DMS79 treated with DMSO at 0.1 percent for 48 hours (cell line): ENCODE data around the gene CSF3R.
"Not testable (repeated sequence)": the region's sequence is repeated elsewhere in the genome, so short reads cannot be mapped to it uniquely, and the experiment has no call there.

ENCODE experiments used
- DNase-seq: peaks from one replicate; lab custom pipeline; 2025; lab: John Stamatoyannopoulos, UW

The CSF3R gene

DNA sequence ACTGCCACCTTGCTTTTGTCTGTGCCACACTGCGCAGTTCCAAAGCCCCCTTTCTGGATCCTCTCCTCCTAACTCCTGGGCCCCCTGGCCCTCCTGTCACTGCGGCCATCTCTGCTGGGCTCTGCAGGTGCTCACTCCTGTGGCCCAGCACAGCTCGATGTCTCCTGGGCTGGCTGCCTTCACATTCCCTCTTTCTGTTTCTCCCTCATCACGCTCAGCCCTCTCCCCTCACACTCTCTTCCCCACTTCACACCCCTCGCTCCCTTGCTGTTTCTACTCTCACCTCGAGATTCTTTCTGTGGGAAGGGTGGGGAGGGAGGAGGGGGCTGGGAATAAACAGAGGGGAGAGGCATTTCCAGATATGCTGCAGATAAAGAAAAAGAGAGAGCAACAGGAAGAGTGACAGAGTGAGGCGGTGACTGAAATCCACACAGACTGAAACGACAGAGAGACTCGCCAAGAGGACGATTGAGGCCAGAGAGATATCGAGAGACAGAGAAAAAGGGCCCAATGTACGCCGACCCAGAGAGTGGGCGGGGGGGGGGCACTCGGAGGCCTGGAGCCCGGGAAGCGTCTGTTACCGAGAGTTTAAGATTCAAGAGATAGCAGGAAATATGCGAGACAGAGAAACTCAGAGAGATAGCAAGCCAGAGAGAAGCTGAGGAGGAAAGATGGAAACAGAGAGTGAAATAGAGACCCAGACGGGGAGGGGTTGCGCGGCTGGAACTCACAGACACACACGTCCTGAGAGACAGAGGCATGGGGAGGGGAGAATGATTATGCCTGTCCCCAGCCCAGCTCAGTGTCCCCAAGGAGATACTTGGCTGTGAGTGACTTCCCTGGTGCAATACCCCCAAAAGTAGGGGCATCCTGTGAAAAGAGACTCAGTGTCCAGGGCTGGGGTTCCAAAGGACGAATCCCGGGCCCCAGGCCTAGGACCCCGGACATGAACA is 666 bp downstream of the CSF3R start:
- DNase-seq: no peak

DNA sequence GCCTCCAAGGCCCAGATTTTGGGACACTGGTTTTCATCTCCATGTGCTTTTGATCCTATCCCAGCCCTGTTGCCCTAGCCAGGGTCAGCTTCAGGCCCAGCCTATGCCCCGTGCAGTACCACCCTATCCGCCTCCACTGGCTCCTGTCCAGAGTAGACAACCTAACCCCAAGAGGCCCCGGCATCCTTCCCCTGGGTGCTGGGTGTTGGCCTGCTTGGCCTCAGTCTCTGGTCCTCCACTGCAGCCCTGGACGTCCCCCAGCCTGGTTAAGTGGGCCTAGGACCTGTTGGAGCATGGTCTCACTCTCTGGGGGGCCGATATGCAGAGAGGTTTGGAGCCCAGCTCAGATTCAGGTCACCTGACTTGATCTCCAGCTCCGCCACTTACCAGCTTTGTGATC is 1.6 kb downstream of the CSF3R start:
- no peak for DNase-seq

DNA sequence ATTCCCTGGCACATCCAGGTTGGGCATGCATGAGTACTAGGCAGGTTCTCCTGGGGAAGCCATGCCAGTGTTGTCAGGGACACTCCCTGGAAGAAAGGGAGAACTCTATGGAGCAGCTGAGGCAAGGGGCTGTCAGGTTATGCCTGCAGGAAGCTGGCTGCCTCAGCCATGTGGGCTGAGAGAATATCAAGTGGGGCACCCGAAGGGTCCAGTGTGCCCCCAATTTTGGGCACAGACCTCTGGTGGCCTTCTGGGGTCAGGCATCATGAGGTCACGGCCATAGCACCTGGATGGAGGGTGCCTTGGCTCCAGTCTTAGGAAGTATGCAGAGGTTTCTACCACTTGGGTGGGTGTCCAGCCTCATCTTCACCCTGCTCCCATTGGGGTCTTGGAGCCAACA is 2.6 kb downstream of the CSF3R start:
- no peak for DNase-seq

DNA sequence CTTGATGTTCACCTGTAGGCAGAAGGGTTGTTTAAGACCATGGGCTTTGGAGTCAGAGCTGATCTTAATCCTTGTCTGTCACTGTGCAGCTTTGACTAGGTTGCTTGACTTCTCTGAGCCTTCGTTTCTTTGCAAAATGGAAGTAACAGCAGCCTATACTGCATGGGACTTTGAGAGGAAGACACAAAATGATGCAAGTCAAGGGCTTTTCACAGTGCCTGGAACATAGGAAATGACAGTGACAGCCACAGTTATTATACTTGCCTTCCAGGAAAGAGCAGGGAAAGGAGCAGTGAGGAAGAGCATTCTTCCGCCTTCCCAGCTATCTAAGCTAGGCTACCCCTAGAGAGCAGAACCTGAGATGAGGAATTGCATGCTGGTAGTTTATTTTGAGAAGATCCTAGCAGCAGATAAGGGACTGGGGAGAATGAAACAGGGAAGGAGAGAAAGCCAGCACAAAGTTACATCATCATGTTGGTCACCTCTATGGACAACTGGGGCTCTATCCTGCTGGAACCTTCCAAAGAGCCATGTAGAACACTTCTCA is 3.1 kb downstream of the CSF3R start:
- DNase-seq: no peak

DNA sequence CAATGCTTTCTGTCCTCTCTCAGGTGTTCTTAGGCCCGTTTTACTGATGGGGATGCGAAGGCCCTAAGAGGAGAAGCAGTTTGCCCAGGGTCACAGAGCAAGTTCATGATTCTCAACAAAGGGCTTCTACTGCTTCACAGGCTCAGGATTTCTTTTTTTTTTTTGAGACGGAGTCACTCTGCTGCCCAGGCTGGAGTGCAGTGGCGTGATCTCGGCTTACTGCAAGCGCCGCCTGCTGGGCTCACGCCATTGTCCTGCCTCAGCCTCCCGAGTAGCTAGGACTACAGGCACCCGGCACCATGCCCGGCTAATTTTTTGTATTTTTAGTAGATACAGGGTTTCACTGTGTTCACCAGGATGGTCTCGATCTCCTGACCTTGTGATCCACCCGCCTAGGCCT is 5.1 kb downstream of the CSF3R start:
- not testable (repeated sequence) for DNase-seq

DNA sequence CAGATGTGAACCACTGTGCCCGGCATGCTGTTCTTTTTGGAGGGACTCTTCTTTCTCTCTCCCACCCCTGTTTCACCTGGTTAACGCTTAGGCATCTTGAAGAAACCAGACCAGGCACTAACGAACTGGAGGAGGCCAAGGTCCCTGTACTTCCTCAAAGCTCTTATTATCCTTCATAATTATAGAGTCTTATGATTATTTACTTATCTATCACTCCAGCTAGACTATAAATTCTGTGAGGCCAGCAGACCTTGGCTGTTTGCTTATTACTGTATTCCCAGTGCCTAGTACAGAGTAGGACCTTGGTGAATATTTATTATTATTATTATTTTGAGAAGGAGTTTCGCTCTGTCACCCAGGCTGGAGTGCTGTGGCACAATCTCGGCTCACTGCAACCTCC is 5.8 kb downstream of the CSF3R start:
- DNase-seq: no peak

DNA sequence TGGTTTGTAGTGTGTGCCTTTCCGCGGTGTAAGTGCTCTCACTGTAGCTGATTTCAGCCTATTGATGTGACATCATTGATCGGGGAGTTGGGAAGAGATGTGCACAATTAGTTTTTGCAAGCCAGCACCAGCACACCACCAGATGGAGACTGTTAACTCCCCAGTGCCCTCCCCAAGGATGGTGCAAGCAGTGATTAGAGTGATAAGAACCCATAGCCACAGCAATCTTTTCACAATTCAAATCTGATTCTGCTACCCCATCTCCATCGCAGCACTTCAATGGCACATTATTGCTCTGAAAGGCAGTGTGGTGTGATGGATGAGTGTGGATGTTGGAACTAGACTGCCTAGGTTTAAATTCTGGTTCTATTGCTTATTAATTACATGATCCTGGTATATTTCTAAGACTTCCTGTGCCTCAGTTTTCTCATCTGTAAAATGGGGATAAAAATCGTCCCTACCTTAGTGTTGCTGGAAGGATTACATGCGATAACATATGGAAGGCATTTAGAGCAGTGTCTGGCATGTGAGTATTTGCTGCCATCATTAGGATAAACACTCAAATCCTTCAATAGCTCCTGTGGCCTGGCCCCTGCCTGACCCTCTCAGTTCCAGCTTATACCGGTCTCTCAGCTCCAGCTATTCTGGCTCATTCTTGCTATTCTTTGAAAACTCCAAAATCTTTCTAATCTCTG is 6.7 kb downstream of the CSF3R start:
- no peak for DNase-seq

DNA sequence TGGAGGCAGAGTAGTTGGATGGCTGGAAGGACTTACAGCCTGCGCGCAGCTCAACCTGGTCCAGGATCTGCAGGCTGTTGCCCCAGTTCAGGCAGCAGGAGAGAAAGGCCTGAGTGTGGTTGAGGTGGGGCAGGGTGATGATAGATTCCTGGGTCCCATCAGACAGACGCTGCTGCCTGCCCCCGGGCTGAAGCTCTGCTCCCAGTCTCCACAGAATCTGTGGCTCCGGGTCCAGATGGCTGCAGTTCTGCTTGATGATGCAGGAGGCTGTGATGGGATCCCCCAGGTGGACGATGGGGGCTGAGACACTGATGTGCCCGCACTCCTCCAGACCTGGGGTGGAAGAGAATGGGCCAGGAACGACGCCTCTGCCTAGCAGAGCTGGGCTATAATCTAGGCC is 7.4 kb downstream of the CSF3R start:
- DNase-seq: no peak

DNA sequence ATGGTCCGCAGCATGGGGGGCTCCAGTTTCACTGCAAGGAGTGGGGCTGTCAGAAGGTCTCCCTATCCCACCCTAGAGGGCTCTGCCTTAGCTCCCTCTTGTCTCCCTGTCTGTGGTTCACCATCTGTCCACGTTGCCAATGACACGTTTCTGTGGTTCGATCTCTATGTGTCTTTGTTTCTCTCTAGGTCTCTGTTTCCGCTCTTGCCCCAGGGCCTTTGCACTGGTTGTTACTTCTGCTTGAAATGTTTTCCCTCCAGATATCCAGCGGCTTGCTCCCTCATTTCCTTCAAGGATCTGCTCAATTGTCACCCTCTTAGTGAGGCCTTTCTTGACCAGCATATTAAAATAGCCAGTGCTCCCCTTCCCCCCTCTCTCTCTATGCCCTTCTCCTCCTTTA is 10.1 kb downstream of the CSF3R start:
- no peak for DNase-seq

DNA sequence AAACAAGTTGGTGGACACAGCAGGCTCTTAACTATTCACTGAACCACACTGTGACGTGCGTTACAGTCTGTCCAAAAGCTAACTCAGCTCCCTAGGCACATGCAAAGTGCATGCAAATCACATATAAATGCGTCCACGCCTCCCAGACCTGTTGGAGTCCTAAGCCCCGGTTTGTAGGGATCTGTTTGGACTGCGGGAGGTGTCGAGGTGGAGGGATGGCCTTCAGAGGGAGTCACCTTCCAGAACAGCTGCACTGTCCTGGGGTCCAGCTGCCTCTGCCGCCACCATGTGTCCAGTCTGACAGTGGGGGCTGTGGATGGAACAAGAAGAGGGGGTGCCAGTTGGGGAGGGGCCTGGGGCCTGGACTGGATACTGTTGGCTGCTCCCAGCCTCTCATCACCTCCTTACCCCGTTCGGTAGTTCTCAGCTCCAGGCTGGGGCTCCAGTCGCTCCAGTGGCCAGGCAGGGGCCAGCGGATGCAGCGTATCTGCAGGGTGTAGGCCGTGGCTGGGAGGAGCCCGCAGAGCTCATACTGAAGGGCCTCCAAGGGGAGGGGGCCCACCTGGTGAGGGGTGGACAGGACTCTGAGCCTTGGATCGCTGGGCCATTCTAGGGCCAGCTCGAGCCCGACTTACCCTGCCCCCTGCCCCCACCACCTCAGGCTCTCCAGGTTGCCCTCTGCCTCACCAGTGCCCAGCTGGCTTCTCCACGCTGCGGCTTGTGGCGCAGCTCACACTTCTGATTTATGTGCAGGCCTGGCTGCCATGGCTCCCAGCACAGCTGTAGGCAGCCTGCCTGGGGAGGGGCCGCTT is 10.7 kb downstream of the CSF3R start:
- no peak for DNase-seq

DNA sequence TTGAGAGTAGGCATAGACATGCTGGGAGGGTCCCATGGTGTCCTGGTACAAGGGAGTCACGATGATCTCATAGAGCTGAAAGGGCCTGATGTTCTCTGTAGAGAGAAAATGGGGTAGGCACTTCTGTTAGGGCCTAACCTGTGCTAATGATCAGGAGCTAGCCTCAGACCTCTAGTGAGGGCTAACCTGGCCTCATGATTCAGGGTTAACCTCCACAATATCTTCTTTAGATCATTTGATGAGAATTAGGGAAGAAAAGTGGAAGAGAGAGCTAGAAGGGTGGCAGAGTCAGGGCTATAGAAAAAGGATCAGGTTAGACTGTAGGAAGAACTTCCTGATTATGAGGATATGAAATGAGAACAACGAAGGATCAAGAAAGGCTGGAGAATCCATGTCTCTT is 13.6 kb downstream of the CSF3R start:
- no peak for DNase-seq

DNA sequence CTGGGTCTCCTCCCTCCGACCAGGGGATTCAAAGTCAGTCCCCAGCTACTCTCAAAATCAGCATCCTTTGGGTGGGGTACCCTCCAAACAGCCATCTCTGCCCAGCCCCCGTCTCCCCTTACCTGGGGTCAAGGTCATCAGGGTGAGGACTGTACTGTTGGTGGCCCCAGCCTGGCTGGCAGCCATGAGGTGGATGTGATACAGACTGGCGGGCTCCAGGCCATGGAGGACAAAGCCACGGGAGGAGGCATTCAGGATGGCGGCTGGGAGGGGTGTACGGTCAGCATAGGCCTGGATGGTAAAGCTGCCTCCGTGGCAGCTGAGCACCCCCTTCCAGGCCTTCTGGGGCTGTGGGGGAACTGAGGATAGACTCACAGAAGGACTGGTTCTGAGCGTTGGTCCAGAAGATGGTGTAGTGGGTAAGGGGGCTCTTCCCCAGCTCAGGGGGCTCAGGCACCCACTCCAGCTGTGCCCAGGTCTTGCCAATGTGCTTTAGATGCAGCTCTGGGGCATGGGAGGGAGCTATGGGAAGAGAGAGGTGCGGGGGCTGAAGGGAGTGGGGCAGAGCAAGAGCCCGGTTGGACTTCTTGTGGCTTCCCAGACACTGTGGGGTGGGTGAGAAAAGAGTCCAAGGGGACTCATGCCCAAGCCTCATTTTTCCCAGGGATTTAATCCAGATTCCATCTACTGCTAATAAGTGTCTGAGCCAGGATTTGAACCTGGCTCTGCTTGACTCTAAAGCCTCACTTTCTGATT is 14.8 kb downstream of the CSF3R start:
- DNase-seq: no peak

DNA sequence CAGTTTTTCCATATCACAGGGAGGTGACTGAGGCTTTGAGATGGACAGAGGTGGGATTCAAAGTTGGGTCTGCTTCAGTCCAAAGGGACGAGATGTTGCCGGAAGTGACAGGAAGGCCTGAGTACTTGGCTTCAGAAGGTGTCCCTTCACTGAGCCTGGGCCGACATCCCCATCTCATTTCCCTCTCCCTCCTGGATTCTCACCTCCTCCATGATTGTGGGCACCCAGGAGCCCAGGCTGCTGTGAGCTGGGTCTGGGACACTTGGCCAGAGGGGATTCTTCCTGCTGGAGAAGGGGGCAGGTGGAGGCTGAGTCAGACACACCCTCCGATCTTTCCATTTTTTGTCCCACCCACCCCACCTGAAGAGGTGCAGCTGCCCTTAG is 15.7 kb downstream of the CSF3R start:
- no peak for DNase-seq

DNA sequence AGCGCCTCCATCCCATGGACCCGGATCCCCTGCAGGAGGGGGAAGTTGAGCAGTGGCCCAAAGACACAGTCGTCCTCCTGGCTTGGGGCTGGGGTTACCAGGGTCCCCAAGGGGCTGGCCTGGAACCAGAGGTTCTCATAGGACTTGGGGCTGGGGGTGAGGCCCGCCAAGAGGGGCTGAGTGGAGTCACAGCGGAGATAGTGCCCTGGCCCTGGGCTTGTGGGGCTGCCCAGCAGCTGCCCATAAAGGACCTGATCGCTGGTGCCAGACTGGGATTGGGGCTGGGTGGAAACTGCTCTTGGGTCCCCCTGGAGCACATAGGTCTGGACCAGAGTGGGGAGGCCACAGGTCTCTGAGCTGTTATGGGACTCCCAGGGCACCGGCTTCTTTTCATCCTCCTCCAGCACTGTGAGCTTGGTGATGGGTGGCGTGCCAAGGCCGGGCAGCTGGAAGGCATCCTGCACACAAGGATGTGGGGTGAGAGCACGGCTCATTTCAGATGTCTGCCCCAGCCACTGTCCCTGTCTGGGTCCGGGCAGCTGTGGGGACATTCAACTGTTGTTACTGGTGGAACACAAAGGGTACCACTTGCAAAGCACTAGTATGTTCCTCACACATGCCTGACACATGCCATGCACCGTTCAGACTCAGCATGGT is 16.2 kb downstream of the CSF3R start:
- DNase-seq: no peak

DNA sequence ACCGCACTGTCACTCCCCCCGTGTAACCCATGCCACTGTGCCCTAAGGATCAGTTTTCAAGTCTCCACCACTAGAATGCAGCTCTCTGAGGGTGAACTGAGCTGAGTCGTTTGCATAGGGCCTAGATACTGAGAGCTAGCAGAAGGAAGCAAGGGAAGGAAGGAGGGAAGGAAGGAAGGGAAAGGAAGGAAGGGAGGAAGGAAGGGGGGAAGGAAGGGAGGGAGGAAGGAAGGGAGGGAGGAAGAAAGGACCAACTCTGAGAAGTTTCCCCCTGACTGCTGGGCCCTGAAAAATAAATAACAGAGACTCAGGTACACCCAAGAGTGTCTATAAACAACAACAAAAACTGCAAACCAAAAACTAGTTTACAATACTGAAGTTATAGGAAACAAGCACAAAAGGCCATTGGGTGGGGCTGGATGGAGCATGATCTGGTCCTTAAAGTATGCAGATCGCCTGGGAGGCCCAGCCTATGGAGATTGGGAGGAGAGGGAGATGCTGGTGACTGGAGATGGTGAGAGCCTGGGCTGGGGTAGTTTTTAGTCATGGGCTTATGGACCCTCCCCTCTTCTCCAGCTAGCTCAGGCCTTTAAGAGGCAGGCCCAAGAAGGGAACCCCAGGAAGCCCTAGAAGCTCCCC is 16.9 kb downstream of the CSF3R start:
- no peak for DNase-seq

DNA sequence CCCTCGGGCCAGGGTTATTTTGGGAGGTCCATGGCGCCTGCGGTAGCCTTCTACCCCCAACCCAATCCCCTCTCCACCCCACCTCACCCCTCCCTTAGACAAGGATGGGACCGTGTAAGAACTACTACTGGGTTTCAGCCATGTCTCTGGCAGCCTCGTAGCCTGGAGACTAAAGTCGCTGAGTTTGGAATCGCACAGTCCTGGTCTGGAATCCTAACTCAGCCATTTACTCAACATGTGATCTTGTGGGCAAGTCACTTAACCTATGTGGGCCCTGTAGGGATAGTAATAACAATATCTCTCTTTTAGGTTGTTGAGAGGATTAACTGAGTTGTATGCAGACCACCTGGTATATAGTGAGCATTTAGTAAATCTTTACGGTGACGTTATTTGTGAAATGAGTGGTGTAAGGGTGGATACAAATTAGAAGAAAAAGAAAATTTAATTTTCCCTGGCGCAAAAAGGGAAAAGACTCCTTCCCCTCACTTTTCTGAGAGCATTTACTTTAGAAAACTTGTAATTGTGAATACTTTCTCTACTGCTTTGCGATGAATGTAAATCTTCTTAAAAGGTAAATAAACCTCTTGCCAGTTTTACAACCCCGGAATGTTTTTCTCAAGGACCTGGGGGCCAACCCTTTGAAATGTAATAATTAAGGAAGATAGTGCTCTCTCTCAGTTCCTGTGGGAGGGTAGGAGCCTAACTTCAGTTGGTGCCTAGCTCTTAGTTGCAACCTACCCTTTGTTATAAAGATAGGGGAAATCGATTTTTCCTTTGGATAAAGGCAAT is 17.9 kb downstream of the CSF3R start:
- DNase-seq: peak; percentile 85

DNA sequence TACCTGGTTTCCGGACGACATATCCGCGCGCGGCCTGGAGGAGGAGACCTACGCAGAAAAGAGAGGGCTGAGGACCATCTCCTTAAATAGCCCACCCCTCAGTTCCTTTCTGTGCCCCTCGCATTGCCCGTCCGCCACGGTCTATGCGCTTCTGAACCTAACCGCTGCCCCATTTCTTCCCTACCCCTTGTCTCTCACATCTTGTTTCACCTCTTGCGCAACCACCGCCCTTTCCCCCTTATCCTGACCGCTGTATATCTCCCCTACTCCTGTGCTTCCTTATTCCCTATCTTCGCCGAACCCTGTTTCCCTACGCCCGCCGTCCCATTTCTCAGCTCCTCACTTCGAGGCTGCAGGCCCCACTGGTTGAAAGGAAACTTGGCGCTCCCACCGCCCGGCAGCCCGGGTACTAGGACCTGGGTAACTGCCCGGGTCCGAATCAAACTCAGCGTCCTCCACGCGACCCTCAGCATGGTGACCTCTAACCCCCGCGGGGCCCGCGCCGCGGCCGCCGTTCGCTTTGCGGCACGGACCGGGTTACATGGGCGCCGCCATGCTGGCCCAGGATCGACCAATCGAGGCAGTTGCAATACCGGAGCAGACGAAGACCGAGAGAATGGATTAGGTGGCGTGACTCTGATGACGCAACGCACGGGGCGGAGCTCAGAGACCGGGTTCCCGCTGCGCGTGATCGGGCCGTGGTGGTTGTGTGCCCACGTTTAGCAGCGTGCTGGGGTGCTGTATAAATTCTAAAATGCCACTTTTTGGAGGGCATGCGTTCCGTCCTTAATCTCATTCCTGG is 18.7 kb downstream of the CSF3R start, which contains the start of gene MRPS15:
MRPS15 (minus strand) TSS at position 582 of the 802 bp plus-strand sequence; CDS start at position 473, 109 bp downstream.
- DNase-seq: peak; percentile 94

DNA sequence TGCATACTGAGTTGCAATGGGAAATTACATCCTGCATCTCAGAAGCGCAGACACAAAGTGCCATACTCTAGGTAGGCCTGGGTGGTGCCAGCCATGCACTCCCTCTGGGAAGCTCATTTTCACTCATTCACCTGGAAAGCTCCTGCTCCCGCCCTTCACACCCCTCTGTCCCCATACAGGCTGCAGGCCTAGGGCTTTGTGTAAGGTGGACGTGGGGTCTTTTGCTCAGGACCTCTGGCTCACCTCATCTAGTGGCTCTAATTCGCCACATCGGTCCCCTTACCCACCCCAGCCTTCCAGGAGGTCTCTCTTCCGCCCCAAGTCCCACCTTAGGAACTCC is 19.3 kb downstream of the CSF3R start:
- DNase-seq: no peak

DNA sequence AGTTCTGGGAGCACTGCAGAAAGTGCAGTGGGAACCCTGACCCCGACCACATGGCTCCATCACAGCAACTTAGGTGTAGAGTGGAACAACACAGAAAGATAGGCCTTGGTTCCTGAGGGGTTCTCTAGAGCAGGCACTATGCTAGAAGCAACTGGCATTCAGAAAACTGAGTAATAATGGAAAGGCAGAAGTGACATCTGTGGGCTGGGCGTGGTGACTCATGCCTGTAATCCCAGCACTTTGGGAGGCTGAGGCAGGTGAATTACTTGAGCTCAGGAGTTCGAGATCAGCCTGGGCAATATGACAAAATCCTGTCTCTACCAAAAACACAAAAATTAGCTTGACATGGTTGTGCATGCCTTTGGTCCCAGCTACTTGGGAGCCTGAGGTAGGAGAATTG is 23.8 kb downstream of the CSF3R start:
- no peak for DNase-seq
